NCI-H748 treated with DMSO at 0.1 percent for 48 hours (cell line): ENCODE data around the gene SIX4.

ENCODE experiments used
- DNase-seq: peaks from one replicate; lab custom pipeline; 2025; lab: John Stamatoyannopoulos, UW

SIX4 gene

GRCh38 chr14:60721326-60722106, 2.6 kb downstream of the SIX4 start:
- DNase-seq = no peak

DNA sequence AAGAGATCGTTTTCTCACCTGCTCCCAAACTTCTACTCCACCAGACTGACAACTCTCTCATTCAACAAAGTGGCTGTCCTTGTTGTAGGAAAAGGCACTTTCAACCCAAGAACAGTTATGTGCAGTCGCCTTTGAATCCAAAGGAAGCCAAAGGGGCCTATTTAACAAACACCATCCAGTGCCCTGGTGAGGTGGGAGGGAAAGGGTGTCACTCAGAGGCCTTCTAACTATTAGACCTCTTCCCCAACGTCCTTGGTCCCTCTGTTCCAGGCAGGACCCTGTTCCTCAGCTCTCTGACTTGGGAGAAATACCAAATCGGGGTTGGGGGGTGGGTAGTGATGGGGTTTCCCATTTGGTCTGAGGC, 3.2 kb downstream of the SIX4 start:
- no peak for DNase-seq

DNA sequence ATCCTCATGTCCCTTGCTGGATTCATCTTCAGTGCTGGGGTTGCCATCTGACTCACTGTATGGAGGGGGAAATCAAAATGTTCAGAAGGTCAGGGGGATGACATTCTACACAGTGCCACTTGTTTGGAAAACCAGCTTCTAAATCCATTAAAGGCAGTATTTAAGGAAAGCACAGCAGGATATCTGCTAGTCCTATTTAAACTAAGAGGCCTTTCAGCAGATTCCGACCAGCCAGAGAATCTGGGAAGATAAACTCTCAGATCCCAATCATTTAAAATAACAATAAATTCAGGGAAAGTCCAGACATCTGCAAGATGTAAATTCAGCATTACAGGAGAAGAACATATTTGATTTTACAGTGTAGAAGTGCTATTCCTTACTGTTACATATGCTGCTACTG, 3.8 kb downstream of the SIX4 start:
- no peak for DNase-seq

GRCh38 chr14:60713513-60713912, 10.6 kb downstream of the SIX4 start:
- no peak for DNase-seq

GRCh38 chr14:60710494-60710893, 13.7 kb downstream of the SIX4 start:
- no peak for DNase-seq

DNA sequence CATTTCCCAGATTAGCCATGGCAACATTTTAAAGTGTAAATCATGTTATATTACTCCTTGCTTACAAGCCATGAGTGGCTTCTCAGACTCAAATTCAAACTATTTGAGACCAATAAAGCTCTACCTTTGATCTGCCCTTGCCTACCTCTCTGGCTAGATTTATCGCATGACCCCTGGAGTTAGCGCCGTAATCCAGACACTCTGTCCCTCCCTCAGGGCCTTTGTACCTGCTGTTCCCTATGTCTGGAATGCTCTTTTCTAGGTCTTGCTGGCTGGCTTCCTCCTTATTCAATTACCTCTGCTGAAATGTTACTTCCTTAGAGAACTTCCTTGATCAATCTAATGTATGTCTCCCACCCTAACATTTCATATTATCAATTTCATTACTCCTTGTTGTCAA, 16.3 kb downstream of the SIX4 start:
- no peak for DNase-seq

DNA sequence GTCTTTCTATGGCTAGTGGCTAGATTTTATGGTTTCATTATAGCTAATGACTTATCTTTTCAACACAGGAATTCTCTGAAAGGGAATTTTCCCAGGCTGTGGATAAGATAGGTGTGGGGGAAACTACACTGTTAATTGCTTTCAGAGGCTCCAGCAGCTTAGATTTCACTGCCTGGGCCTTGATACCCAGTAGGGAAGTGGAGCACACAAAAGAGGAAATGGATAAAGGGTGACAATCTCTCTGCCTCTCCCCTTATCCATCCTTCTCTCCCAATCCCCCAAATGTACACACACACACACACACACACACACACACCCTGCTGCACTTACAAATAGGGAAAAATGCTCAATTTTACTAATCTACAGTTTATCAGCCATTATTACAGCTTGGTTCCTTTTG, 19.1 kb downstream of the SIX4 start:
- no peak for DNase-seq

- no peak for DNase-seq
These were observed 23.6 kb downstream of the SIX4 start for GRCh38 chr14:60700598-60700997.

DNA sequence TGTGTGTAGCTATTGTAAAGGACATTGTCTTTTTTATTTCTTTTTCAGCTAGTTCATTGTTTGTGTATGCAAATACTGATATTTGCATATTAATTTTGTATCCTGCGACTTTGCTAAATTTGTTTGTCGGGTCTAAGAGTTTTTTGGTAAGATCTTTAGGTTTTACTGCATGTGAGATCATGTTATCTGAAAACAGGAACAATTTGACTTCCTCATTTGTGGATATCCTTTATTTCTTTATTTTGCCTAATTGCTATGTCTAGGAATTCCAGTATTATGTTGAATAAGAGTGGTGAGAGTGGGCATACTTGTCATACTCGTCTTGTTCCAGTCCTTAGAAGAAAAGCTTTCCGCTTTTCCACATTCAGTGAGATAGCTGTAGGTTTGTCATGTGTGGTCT, 28.8 kb downstream of the SIX4 start:
- DNase-seq = no peak

GRCh38 chr14:60691383-60692113, 32.6 kb downstream of the SIX4 start:
- no peak for DNase-seq

GRCh38 chr14:60686865-60687264, 37.3 kb downstream of the SIX4 start:
- no peak for DNase-seq

- DNase-seq = no peak
These were observed 39.9 kb downstream of the SIX4 start for GRCh38 chr14:60684203-60684602.

- no peak for DNase-seq
These were observed 42.9 kb downstream of the SIX4 start for GRCh38 chr14:60681271-60681670.

- DNase-seq = no peak
These were observed 43.6 kb downstream of the SIX4 start for GRCh38 chr14:60680511-60680910.

DNA sequence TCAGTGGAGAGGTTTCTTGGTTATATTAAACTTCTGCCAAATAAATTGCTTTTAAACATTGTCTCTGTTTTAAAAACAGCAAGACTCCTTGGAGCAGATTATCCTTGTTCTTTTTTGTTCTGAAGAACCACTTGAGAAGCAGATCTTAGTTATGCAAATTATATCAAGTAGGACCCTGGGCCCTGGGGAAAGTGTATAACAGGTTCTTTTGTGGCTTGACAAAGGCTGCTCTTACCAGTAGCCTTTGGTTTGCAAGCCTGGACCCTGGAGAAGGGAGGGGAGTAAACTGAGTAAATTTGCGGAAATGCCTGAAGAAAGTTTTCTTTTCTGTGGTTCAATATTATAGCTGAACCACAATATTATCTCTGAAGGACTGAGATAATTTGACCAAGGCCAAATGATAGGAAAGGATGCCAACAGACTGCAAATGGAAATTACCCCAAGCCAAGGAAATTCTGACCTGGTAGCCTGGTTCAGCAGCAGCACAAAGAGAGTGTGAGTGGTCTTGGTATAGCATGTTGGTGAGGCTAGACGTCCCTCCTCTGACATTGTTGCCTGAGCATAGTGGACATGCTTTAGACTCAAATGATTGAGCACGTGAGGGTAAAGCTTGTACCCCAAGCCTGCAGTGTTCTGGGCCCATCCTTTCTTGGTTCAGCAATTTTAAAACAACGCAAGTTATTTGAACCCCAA, 44.4 kb downstream of the SIX4 start:
- no peak for DNase-seq

GRCh38 chr14:60677701-60678100, 46.5 kb downstream of the SIX4 start:
- no peak for DNase-seq

DNA sequence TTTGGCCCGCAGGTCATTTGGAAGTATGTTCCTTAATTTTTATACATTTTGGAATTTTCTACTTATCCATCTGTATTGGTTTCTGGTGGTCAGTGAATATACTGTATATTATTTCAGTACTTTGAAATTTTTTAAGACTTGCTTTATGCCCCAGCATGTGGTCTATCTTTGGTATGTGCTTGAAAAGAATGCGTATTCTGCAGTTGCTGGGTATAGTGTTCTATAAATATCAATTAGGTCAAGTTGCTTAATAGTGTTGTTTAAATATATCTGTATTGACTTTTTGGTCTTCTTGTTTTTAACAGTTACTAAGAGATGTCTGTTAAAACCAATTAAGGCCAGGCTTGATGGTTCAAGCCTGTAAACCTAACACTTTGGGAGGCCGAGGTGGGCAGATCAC, 53.2 kb downstream of the SIX4 start:
- DNase-seq = no peak

DNA sequence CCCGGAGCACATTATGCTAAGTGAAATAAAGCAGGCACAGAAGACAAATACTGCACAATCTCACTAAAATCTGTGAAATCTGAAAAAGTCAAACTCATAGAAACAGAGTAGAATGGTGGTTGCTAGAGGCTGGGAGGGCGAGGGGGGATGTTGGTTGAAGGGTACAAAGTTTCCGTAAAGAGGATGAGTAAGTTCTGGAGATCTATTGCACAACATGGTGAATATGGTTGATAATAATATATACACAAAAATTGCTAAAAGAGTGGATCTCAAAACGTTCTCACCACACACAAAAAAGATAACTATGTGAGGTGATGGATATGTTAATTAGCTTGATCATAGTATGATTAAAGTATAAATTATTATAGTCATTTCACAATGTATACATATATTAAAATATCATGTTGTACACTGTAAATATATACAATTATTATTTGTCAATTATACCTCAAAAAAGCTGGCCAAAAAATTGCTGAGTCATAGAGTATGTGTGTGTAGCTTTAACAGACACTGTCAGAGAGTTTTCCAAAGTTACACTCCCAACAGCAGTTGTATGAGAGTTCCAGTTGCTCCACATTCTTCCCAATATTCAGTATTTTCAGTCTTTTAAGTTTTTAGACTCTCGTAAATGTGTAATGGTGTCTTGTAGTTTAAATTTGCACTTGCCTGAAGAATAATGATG, 55.6 kb downstream of the SIX4 start:
- DNase-seq = no peak

DNA sequence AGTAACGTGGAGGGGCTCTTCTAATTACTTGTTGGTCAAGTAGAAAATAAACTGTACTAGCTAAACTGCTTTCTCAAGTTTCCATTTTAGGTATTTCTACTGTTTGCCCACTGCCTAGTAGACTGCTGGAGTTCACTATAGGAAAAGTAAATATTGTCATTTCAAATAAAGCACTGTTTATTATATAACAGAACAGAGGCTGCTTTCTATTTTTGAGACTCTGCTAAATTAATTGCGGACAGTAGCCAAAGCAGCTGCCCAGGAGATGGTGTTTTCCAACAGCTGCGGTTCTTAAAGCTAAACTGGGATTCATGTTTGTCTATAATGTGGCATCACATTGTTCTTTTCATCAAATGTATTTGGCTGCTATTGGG, 59.0 kb downstream of the SIX4 start:
- DNase-seq = peak; percentile 94

DNA sequence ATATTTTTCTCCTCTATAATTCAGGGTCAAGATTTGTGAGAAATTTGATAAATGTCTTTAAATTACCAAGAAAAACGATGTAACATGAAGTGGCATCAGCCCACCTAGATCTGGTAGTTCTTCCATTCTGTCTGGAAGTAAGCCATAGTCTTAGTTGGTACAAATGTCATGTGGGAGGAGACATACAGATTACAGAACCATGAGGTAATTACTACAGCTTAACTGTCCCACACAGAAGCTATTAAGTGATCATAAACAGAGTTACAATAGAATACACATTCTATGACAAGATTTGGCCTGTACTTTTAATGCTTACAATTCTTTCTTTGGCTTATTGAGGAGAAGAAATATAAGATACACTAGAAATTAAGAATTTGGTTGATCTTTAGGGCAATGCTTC, 61.2 kb downstream of the SIX4 start:
- DNase-seq = no peak

GRCh38 chr14:60661721-60662120, 62.4 kb downstream of the SIX4 start:
- DNase-seq = no peak
